GM12873 (cell line): ENCODE measurements around the gene CAMTA1.

Experiments
- CTCF ChIP-seq: IDR thresholded peaks from 2 replicates; pipeline ENCODE4 v1.5.1; 2012; ENCODE audit warnings: low read depth, mild to moderate bottlenecking, moderate library complexity, low read length, control low read depth; ENCODE audit not compliant: insufficient read depth; ENCODE audit errors: missing control alignments

Gene CAMTA1

DNA sequence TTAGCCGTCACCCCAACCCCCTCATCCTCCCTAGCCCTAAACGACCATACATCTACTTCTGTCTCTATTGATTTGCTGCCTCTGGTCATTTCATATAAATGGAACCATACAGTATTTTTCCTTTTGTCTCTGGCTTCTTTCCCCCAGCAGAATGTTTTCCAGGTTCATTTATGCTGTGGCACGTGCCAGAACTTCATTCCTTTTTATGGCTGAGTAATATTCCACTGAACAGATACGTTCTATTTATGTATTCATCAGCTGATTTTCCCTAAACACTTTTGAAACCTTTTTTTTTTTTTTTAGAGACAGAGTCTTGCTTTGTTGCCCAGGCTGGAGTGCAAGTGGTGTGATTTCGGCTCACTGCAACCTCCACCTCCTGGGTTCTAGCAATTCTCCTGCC lies 181.1 kb downstream of the CAMTA1 start:
- TF ChIP-seq CTCF = no peak

DNA sequence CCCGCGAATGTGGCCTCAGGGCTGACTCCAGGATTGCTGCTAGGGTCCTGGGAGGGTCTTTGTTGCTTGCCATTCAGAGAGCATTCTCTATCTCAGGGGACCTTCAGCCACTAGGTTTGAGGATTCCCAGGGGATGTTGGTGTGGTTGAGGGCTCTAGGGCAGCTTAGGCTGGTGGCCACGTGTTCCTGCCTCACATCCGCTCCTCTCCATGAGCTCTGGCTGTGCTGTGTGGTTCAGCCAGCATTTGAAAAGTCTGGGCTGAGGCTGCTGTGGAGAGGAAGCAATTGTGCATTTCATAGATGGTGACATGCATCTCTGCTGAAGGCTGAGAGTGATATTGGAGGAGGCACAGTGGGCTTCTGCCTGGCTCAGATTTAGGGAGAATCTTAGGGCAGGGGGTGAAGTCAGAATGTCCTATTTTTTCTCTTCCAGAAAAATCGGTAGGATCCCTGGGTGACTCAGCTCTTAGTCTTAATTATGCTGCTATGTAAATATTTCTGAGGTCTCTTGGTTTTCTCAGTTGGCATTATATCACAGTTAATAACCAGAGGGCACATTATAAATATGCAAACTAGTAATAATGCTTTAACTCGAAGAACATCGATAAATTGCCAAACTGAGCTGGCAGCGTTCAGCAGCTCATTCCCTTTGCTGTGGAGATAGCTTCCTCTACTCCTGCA lies 182.3 kb downstream of the CAMTA1 start:
- TF ChIP-seq CTCF = no peak

- TF ChIP-seq CTCF = no peak
These were observed 183.9 kb downstream of the CAMTA1 start for GRCh38 chr1:6969106-6969505.

GRCh38 chr1:6969762-6970161 lies 184.5 kb downstream of the CAMTA1 start:
- no peak for TF ChIP-seq CTCF

- no peak for TF ChIP-seq CTCF
These were observed 185.0 kb downstream of the CAMTA1 start for GRCh38 chr1:6970221-6970620.

GRCh38 chr1:6971048-6971447 lies 185.8 kb downstream of the CAMTA1 start:
- no peak for TF ChIP-seq CTCF

DNA sequence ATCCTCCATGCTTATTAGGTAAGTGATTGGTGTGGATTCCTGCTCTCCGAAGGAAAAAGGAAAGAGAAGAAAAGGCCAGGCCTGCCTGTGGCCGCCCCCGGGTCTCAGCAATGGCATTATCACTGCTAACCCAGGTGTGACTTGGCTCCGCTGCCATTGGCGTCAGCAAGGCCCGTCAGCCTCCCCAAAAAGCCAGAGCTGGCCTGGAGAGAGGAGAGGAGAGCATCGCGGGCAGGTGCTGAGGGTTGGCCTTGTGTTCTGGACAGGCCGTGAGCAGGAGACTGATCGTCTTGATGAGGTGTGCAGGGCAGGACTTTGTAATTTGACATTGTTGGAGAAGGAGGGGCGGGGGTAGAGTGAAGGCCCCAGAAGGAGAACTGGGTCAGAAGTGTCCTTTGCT lies 186.4 kb downstream of the CAMTA1 start:
- no peak for TF ChIP-seq CTCF
